Coronary artery (tissue), 2 donors: ENCODE results near the gene PHF2.

Source experiments
- DNase-seq: peaks from one replicate; pipeline ENCODE4 v3.0.0-alpha.2; 2017; ENCODE audit warnings: low spot score
- H3K27ac ChIP-seq, 2 donors: fragments of 200-600 bp; sonication (generic); one replicate each; pipeline ENCODE4 v1.5.1; 2016 to 2019
- H3K4me3 ChIP-seq: fragments of 200-600 bp; sonication (generic); 2 replicates; pipeline ENCODE4 v1.5.1; 2016; ENCODE audit warnings: mild to moderate bottlenecking, moderate library complexity
- TF ChIP-seq, protein P1 (sequence below): fragments of 200-600 bp; sonication (generic); IDR thresholded peaks from one replicate; pipeline ENCODE4 v1.5.1; 2019; ENCODE audit warnings: antibody characterized with exemption

PHF2 gene

DNA sequence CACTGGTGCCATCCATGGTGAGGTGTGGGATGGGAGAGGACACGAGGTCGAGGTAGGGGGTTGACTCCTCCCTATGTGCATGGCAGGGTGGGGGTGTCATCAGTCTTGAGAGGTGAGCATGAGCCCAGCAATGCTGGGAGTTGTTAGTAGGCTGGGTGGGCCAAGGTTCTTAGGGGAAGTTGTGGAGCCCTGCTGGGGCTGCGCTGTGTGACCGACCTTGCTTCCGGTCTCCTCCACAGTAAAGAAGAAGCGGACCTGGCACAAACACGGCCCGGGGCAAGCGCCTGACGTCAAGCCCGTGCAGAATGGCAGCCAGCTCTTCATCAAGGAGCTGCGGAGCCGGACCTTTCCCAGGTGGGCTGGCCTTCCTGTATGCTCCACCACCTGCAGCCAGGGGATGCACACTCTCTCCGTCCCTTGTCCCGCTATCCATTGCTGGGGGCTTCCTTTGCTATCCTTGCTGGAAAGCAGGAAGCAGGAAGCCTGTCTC lies 59.8 kb downstream of the PHF2 start:
- TF ChIP-seq, protein P1, sequence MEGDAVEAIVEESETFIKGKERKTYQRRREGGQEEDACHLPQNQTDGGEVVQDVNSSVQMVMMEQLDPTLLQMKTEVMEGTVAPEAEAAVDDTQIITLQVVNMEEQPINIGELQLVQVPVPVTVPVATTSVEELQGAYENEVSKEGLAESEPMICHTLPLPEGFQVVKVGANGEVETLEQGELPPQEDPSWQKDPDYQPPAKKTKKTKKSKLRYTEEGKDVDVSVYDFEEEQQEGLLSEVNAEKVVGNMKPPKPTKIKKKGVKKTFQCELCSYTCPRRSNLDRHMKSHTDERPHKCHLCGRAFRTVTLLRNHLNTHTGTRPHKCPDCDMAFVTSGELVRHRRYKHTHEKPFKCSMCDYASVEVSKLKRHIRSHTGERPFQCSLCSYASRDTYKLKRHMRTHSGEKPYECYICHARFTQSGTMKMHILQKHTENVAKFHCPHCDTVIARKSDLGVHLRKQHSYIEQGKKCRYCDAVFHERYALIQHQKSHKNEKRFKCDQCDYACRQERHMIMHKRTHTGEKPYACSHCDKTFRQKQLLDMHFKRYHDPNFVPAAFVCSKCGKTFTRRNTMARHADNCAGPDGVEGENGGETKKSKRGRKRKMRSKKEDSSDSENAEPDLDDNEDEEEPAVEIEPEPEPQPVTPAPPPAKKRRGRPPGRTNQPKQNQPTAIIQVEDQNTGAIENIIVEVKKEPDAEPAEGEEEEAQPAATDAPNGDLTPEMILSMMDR = no peak
- H3K27ac ChIP-seq = no peak overlapping the region
- no peak overlapping the region for H3K4me3 ChIP-seq
- DNase-seq = peak; percentile 35

GRCh38 chr9:93636667-93637066 lies 60.3 kb downstream of the PHF2 start:
- TF ChIP-seq, protein P1 = no peak
- Histone ChIP-seq H3K27ac (no peak overlapping the region), H3K4me3 (no peak overlapping the region)
- peak; percentile 41 for DNase-seq

- DNase-seq = no peak
- no peak overlapping the region for H3K4me3 ChIP-seq
- no peak overlapping the region for H3K27ac ChIP-seq
- TF ChIP-seq, protein P1 = no peak
Measured at GRCh38 chr9:93637886-93638285, 61.5 kb downstream of the PHF2 start.

DNA sequence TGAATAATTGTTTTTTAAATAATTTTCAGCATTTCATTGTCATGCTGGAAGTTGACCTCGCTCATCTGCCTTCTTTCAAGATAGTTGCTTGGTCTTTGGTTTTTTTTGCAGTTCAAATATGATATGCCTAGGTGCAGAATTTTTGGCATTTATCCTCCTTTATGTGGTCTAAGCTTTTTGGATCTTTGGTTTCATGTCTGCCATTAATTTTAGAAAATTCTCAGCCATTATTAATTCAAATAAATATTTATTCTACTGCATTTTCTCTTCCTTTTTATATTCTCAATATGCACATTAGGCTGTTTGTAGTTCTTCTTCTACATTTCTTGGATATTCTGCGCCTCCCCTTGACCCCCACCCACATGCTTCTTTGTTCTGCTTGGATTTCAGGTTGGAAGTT lies 63.6 kb downstream of the PHF2 start:
- Histone ChIP-seq H3K27ac (no peak overlapping the region), H3K4me3 (no peak overlapping the region)
- TF ChIP-seq, protein P1 = no peak
- no peak for DNase-seq

GRCh38 chr9:93642961-93643360 lies 66.6 kb downstream of the PHF2 start:
- peak; percentile 24 for DNase-seq
- Histone ChIP-seq H3K27ac (no peak overlapping the region), H3K4me3 (no peak overlapping the region)
- TF ChIP-seq, protein P1 = no peak

DNA sequence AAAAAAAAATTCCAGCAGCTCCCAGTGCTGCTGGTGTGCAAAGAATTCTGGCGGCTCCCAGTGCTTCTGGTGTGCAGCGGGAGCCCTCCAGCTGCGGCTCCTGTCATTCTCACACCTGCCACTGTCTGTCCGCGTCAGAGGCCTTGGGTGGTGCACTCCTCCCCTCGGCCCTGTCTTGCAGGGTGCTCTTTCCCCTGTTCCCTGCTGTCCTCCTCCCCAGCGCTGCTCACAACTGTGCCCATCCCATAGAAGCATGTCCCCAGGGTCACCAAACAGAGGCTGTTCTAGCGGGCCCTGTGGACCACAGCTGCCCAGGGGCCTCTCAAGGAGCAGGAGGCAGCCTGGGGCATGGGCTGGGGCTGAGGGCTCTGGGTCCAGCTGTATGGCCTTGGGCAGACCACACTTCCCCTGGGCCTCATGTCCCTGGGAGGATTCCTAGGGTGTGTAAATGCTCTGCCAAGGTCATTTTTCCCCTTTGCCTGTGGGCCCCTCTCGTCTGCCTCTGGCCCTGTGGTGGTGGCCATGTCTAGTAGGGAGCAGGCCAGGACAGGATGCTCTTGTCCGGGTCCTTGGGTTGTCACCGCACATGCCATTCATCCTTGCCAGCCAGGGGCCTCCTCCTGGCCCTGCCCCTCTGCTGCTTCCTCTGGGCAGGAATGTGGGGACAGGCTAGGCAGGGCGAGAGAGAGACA lies 68.2 kb downstream of the PHF2 start:
- peak; percentile 52 for DNase-seq
- no peak overlapping the region for H3K27ac ChIP-seq
- TF ChIP-seq, protein P1 = no peak
- H3K4me3 ChIP-seq = no peak overlapping the region

DNA sequence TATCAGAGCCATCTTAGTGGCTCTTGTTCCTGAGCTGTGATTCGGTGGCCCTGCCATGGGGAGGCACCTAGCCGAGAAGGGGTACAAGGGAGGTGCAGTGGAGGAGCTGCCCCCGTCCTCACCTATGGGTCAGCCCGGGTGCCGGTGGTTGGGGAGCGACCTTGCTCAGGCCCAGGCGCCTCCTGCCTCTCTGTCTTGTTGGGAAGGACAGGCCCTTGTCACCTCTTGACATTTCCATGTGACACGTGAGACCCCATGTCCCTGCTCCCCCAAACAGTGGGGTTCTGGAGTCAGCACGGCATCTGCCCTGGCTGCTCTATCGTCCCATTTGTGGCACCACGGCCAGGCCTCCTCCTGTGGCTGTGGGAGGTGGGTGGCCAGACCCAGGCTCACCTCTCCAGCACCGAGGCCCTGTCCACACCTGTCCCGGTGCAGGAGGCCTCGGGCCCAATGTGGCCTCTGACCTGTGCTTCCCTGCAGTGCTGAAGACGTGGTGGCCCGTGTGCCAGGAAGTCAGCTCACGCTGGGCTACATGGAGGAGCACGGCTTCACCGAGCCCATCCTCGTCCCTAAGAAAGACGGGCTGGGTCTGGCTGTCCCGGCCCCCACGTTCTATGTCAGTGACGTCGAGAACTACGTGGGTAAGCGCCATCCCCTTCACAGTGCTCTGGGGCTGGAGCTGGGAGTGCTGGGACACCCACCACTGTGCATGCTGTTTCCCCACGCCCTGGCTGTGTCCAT lies 68.9 kb downstream of the PHF2 start:
- TF ChIP-seq, protein P1 = no peak
- DNase-seq = peak; percentile 52
- H3K27ac ChIP-seq = no peak overlapping the region

More for the DNA sequence above, 68.9 kb downstream of the PHF2 start:
- H3K4me3 ChIP-seq = no peak overlapping the region
